Right lobe of liver (tissue), 4 donors: Measurements from ENCODE around the gene LYPD4.

Experiments
- POLR2A ChIP-seq: fragments of 450-650 bp; IDR thresholded peaks from one replicate; pipeline ENCODE4 v1.6.1; 2017; ENCODE audit warnings: antibody characterized with exemption, mild to moderate bottlenecking
- TF ChIP-seq, protein P1 (sequence below), 4 donors: fragments of 200-600 bp in 3 of 4; fragments of 450-650 bp in 1 of 4; IDR thresholded peaks; one replicate each; pipeline versions ENCODE4 v1.5.1 to v1.8.0; 2016 to 2022; ENCODE audit warnings: antibody characterized with exemption in 4 of 4, mild to moderate bottlenecking in 2 of 4
- donor health status: DM: no; HTN: no; CAD: no.
- donor health status: DM: no; HTN: no; CAD: no.
- donor health status: DM: no; HTN: yes; CAD: no.

GRCh38 chr19:41816761-41817160 is 27.7 kb downstream of the LYPD4 start:
- TF ChIP-seq, protein P1, sequence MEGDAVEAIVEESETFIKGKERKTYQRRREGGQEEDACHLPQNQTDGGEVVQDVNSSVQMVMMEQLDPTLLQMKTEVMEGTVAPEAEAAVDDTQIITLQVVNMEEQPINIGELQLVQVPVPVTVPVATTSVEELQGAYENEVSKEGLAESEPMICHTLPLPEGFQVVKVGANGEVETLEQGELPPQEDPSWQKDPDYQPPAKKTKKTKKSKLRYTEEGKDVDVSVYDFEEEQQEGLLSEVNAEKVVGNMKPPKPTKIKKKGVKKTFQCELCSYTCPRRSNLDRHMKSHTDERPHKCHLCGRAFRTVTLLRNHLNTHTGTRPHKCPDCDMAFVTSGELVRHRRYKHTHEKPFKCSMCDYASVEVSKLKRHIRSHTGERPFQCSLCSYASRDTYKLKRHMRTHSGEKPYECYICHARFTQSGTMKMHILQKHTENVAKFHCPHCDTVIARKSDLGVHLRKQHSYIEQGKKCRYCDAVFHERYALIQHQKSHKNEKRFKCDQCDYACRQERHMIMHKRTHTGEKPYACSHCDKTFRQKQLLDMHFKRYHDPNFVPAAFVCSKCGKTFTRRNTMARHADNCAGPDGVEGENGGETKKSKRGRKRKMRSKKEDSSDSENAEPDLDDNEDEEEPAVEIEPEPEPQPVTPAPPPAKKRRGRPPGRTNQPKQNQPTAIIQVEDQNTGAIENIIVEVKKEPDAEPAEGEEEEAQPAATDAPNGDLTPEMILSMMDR (IDR thresholded peaks at IDR 0.05), result no peak
- TF ChIP-seq POLR2A, result no peak
